GM12874 (cell line): Measurements from ENCODE around the gene GLOD4.

Experiments
- TF ChIP-seq, protein P1 (sequence below): IDR thresholded peaks from 2 replicates; pipeline ENCODE4 v1.5.1; 2011; ENCODE audit warnings: low read depth, mild to moderate bottlenecking, control low read depth, low read length, moderate library complexity; ENCODE audit not compliant: insufficient read depth

Gene GLOD4, protein sequence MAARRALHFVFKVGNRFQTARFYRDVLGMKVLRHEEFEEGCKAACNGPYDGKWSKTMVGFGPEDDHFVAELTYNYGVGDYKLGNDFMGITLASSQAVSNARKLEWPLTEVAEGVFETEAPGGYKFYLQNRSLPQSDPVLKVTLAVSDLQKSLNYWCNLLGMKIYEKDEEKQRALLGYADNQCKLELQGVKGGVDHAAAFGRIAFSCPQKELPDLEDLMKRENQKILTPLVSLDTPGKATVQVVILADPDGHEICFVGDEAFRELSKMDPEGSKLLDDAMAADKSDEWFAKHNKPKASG

DNA sequence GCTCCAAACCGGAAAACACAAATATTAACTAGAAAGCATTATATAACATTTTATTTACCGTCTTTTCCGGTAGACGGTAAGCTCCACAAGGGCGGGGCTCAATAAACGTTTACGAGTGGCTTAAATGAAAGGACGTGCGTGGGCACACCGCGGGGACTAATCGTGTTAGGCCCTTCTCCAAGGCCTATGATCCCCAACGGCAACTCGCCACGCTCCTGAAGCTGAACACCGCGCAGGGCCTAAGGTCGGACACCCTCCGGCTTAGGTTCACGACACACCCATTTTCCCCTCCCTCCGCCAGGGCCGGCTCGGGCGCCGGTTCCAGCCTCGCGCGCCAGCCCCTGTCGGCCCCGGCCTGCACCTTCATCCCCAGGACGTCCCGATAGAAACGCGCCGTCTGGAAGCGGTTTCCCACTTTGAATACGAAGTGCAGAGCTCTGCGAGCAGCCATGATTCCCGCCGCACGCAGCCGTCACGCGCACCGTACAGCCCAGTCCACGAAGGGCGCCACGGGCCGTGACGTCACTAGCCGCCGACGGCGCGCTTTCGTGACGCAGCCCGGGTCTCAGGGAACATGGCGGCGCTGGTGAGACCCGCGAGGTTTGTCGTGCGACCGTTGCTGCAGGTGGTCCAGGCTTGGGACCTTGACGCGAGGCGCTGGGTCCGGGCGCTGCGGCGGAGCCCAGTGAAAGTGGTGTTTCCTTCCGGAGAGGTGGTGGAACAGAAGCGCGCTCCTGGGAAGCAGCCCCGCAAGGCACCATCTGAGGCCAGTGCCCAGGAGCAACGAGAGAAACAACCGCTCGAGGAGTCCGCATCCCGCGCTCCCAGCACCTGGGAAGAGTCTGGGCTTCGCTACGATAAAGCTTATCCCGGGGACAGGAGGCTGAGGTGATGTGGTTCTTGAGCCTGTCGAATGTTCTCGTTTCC lies at the start of gene GLOD4, which contains the start of gene MRM3:
Gene GLOD4, minus strand, starts transcription at position 476 of the 927 bp plus-strand sequence. Its CDS starts 25 bp downstream, at position 451.
Gene MRM3, plus strand, starts transcription at position 549 of the 927 bp plus-strand sequence. Its CDS starts 26 bp downstream, at position 575.
- TF ChIP-seq, protein P1, sequence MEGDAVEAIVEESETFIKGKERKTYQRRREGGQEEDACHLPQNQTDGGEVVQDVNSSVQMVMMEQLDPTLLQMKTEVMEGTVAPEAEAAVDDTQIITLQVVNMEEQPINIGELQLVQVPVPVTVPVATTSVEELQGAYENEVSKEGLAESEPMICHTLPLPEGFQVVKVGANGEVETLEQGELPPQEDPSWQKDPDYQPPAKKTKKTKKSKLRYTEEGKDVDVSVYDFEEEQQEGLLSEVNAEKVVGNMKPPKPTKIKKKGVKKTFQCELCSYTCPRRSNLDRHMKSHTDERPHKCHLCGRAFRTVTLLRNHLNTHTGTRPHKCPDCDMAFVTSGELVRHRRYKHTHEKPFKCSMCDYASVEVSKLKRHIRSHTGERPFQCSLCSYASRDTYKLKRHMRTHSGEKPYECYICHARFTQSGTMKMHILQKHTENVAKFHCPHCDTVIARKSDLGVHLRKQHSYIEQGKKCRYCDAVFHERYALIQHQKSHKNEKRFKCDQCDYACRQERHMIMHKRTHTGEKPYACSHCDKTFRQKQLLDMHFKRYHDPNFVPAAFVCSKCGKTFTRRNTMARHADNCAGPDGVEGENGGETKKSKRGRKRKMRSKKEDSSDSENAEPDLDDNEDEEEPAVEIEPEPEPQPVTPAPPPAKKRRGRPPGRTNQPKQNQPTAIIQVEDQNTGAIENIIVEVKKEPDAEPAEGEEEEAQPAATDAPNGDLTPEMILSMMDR: no peak

DNA sequence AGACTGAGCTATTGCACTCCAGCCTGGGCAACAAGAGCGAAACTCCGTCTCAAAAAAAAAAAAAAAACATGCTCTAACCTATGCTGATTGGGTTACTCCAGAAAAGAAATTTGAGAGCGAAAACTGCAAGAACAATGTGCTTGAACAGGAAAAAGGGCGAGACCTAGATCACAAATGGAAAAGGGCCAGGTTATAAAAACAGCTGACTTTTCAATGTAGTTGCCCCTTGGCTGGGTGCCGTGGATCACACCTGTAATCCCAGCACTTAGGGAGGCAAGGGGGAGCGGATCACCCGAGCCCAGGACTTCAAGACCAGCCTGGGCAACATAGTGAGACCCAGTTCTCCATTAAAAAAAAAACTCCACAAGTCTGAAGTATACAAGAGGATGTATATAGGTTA lies 48.9 kb upstream of the GLOD4 start:
- TF ChIP-seq, protein P1: no peak

DNA sequence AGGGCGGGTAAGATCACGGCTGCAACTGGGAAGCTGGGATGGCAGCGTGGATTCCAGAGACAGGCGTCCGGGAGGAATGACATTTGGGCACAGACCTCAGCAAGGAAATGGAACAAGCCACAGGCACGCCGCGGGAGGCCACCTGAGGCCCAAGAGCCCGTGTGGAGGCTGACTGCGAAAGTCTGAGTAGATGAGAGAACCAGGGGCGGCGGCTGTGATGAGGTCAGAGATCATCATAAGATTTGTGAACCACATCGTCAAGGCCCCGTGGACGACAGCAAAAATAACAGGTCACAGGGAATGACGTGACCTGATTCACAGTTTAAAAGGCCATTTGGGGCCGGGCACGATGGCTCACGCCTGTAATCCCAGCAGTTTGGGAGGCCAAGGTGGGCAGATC lies 48.3 kb upstream of the GLOD4 start:
- TF ChIP-seq, protein P1: no peak

DNA sequence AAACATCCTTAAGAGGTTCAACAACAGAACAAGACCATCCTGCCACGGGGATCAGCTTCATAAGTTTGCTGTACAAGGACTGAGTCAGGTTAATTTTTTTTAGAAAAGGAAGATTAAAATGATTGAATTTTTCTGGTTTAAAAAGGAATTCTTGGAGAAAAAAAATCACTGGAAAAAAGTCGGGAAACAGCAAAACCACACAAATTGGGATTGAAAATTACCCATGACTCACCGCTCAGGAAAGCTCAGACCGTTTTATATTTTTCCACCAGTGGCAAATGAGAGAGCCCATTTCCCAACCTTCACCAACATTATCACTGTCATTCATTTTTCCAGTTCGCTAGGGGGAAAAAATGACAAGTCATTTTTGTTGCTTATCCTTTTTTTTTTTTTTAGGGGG lies 46.7 kb upstream of the GLOD4 start:
- TF ChIP-seq, protein P1: no peak

DNA sequence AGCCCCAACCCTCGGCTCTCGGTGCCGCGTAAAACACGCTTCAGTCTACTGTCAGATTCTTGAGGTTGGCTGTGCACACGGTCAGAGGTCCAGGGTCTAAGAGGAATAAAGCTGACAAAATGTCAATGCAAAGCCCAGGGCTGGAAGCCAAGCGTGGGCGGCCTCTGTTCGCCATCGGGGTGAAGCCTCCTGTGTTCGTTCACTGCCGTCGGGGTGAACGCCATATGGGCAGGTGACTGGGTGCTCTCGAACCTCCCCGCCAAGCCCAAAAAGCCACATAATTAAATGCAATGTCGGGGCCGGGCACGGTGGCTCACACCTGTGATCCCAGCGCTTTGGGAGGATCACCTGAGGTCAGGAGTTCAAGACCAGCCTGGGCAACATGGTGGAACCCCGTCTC lies 44.7 kb upstream of the GLOD4 start:
- TF ChIP-seq, protein P1: no peak

DNA sequence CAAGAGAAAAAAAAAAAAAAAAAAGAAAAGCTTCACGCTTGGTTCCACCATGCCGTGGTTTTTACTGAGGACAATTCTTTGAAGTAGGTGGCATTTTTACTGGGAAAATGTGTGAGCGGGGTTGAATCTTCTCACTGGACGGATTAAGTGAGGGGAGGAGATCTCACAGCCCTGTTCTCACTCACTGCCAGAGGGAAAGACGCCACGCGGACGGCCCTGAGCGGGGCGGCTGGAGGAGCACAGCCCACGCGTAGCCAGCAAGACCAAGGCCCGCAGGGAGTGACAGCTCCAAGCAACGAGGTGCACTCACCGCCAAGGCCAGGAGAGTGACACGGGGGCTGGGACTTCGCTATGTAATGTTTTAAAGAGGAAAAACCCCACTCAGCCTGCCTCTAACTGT lies 43.1 kb upstream of the GLOD4 start:
- TF ChIP-seq, protein P1: no peak

DNA sequence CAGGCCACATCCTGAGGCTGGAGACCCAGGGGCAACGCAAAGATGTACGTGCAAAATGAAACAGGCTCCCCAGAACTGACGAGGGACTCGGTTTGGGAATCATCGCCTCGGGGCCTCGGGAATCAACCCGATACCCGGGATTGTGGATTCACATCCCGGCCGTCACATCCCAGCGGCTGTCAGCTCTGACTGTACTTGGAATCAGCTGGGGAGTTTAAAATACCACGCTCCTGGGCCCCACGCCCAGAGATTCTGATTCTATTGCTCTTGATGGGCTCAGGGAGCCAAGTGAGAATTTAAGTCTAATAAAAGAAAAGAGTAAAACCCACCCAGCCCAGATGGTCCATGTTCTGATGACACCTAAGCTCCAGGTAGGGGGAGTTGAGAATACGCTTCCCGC lies 42.3 kb upstream of the GLOD4 start:
- TF ChIP-seq, protein P1: no peak
